Panc1 (cell line): ENCODE measurements around the gene CMIP. TPM values are rescaled to one million over a fixed set of nuclear protein-coding genes. Genes with fewer than 3 reads are reported as not detected.

Experiments
- ATAC-seq: fragments of 200-7000 bp; cut with Tn5 transposase; 2 replicates; pipeline ENCODE4 v1.9.1; 2020; ENCODE audit warnings: mild to moderate bottlenecking, moderate library complexity
- BruUV-seq: library from RNA; stranded (reverse); fragments of 400-500 nt; replicated peaks from 2 replicates; lab custom pipeline; 2021; lab: Mats Ljungman, UMichigan
- CTCF ChIA-PET: fragments of 300-600 bp; sonication (Branson Sonifier 250); formaldehyde crosslinking; loops from one replicate; lab custom pipeline; 2022; ENCODE audit warnings: antibody characterized with exemption; lab: Charles Lee
- POLR2A ChIA-PET: fragments of 300-600 bp; sonication (Branson Sonifier 250); formaldehyde crosslinking; loops from one replicate; lab custom pipeline; 2022; ENCODE audit warnings: antibody characterized with exemption; lab: Charles Lee
- DNase-seq: peaks from one replicate; pipeline ENCODE4 v3.0.0-alpha.2; 2010; ENCODE audit warnings: low read depth, low spot score
- H3K27ac ChIP-seq: 2 replicates; pipeline ENCODE4 v1.5.1; 2011; ENCODE audit warnings: mild to moderate bottlenecking, low read length, inconsistent platforms
- H3K27me3 ChIP-seq: fragments of 200-500 bp; sonication (Bioruptor generic); 2 replicates; pipeline ENCODE4 v1.6.0; 2014; ENCODE audit warnings: low read length, inconsistent platforms; ENCODE audit not compliant: control insufficient read depth, insufficient read depth
- H3K36me3 ChIP-seq: fragments of 200-500 bp; sonication (Bioruptor generic); 2 replicates; pipeline ENCODE4 v1.5.1; 2014; ENCODE audit warnings: inconsistent platforms, mild to moderate bottlenecking, low read length, moderate library complexity; ENCODE audit not compliant: control insufficient read depth, insufficient read depth
- H3K4me1 ChIP-seq: 2 replicates; pipeline ENCODE4 v1.5.1; 2011; ENCODE audit warnings: inconsistent platforms, mild to moderate bottlenecking, low read length, moderate library complexity; ENCODE audit not compliant: control insufficient read depth, insufficient read depth
- H3K4me3 ChIP-seq, 2 experiments: 2 replicates each; pipeline ENCODE4 v1.5.1; 2011 to 2012; ENCODE audit warnings: low read depth in 2 of 2, low read length in 2 of 2, mild to moderate bottlenecking in 2 of 2, inconsistent platforms in 1 of 2, moderate library complexity in 1 of 2
- H3K9me3 ChIP-seq: fragments of 200-500 bp; sonication (Bioruptor generic); 2 replicates; pipeline ENCODE4 v1.5.1; 2014; ENCODE audit warnings: low read depth, mild to moderate bottlenecking, inconsistent platforms, low read length, moderate library complexity; ENCODE audit not compliant: control insufficient read depth, insufficient read depth
- CTCF ChIP-seq: fragments of 450-650 bp; IDR thresholded peaks from 2 replicates; pipeline ENCODE4 v1.5.1; 2017; ENCODE audit warnings: mild to moderate bottlenecking
- POLR2AphosphoS5 ChIP-seq: IDR thresholded peaks from 2 replicates; pipeline ENCODE4 v1.6.1; 2012; ENCODE audit warnings: mild to moderate bottlenecking, low read depth, low read length, moderate library complexity
- REST ChIP-seq, 2 experiments: IDR thresholded peaks; 2 replicates each; pipeline ENCODE4 v1.6.1; 2011 to 2012; ENCODE audit warnings: low read depth in 2 of 2, control low read depth in 1 of 2, low read length in 1 of 2, mild to moderate bottlenecking in 1 of 2, moderate library complexity in 1 of 2; ENCODE audit not compliant: insufficient read depth in 1 of 2
- SIN3A ChIP-seq: IDR thresholded peaks from 2 replicates; pipeline ENCODE4 v1.6.1; 2012; ENCODE audit warnings: low read depth, mild to moderate bottlenecking, low read length, moderate library complexity, borderline replicate concordance; ENCODE audit not compliant: insufficient read depth
- TCF7L2 ChIP-seq: IDR thresholded peaks from 2 replicates; pipeline ENCODE4 v1.6.1; 2011; ENCODE audit warnings: mild to moderate bottlenecking, low read depth, low read length, inconsistent platforms
- in situ Hi-C: cut with HindIII; loops from 2 replicates; pipeline ENCODE4 v1.10.0; 2016; ENCODE audit warnings: low sequenced_read_pairs, low pct_unique_long_range_greater_than_20kb
- intact Hi-C: fragments of 100-400 bp; cut with micrococcal nuclease; formaldehyde crosslinking; loops from one replicate; pipeline ENCODE4 v1.10.0; 2022; ENCODE audit not compliant: unreplicated experiment
- total RNA-seq: library from RNA; stranded (reverse); gene quantifications from one replicate; pipeline ENCODE4 v1.2.1, GENCODE V29; 2021; ENCODE audit not compliant: unreplicated experiment

CMIP gene
- total RNA-seq, 1 experiment from 2014 or later, result 49.7 TPM

GRCh38 chr16:81642107-81642436 lies 197.5 kb downstream of the CMIP start:
- Histone ChIP-seq H3K36me3 (no peaks in the 10 kb centered on the region), H3K27ac (no peak overlapping the region), H3K4me3 (no peak overlapping the region), H3K4me1 (no peaks in the 10 kb centered on the region; the same call in 1 of the 2 replicates), H3K27me3 (no peaks in the 10 kb centered on the region), H3K9me3 (no peaks in the 10 kb centered on the region)
- TF ChIP-seq TCF7L2 (no peak), SIN3A (no peak), CTCF (no peak), POLR2AphosphoS5 (no peak), REST (IDR thresholded peaks at IDR 0.05; ENCODE audit: insufficient read depth in 1 of 2, low read depth in 2 of 2, low read length in 1 of 2) (no peak)
- in situ Hi-C loops, result no loop called here
- ATAC-seq, result no peak
- BruUV-seq, result no TSS peak
- POLR2A ChIA-PET, result no interaction called here
- intact Hi-C loops, result no loop called here
- no peak for DNase-seq
- CTCF ChIA-PET, result no interaction called here

GRCh38 chr16:81642943-81643342 lies 198.3 kb downstream of the CMIP start:
- no TSS peak for BruUV-seq
- ChIA-PET POLR2A (no interaction called here), CTCF (no interaction called here)
- no peaks in the 10 kb centered on the region for H3K27me3 ChIP-seq
- in situ Hi-C loops, result no loop called here
- no peaks in the 10 kb centered on the region for H3K9me3 ChIP-seq
- intact Hi-C loops, result no loop called here
- ATAC-seq, result no peak
- H3K36me3 ChIP-seq, result no peaks in the 10 kb centered on the region
- no peaks in the 10 kb centered on the region; the same call in 1 of the 2 replicates for H3K4me1 ChIP-seq
- no peak overlapping the region for H3K27ac ChIP-seq
- no peak overlapping the region for H3K4me3 ChIP-seq
- TF ChIP-seq CTCF (no peak), SIN3A (no peak), TCF7L2 (no peak), REST (IDR thresholded peaks at IDR 0.05; ENCODE audit: insufficient read depth in 1 of 2, low read depth in 2 of 2, low read length in 1 of 2) (no peak), POLR2AphosphoS5 (no peak)
- DNase-seq, result no peak
